HEK293T (cell line): ENCODE measurements around the gene PLA2G1B.
A peak's percentile ranks its signal among the peaks of the same experiment; 100 is the strongest.

Experiments used
- ARNT ChIP-seq: fragments of 450-650 bp; IDR thresholded peaks from 2 replicates; pipeline ENCODE4 v1.6.1; 2017; ENCODE audit warnings: mild to moderate bottlenecking
- BHLHE40 ChIP-seq: fragments of 450-650 bp; IDR thresholded peaks from 2 replicates; pipeline ENCODE4 v1.6.1; 2016; ENCODE audit warnings: mild to moderate bottlenecking, moderate library complexity, borderline replicate concordance
- FOXA1 ChIP-seq: fragments of 450-650 bp; IDR thresholded peaks from 2 replicates; pipeline ENCODE4 v1.6.1; 2016; ENCODE audit warnings: mild to moderate bottlenecking
- FOXM1 ChIP-seq: fragments of 450-650 bp; IDR thresholded peaks from 2 replicates; pipeline ENCODE4 v1.6.1; 2017; ENCODE audit warnings: mild to moderate bottlenecking, borderline replicate concordance
- LEF1 ChIP-seq: fragments of 450-650 bp; IDR thresholded peaks from 2 replicates; pipeline ENCODE4 v1.6.1; 2017; ENCODE audit warnings: mild to moderate bottlenecking, borderline replicate concordance
- PKNOX1 ChIP-seq: fragments of 450-650 bp; IDR thresholded peaks from 2 replicates; pipeline ENCODE4 v1.6.1; 2016
- SP1 ChIP-seq: fragments of 450-650 bp; IDR thresholded peaks from 2 replicates; pipeline ENCODE4 v1.6.1; 2017
- SUZ12 ChIP-seq: fragments of 450-650 bp; IDR thresholded peaks from 2 replicates; pipeline ENCODE4 v1.6.1; 2016; ENCODE audit warnings: mild to moderate bottlenecking
- TARDBP ChIP-seq: fragments of 450-650 bp; IDR thresholded peaks from 2 replicates; pipeline ENCODE4 v1.6.1; 2016
- ZNF384 ChIP-seq: fragments of 450-650 bp; IDR thresholded peaks from 2 replicates; pipeline ENCODE4 v1.6.1; 2016

- TF ChIP-seq SUZ12 = no peak
- no peak for TF ChIP-seq BHLHE40
- no peak for TF ChIP-seq ARNT
- TF ChIP-seq FOXA1 = peak; percentile 71
- no peak for TF ChIP-seq FOXM1
- TF ChIP-seq LEF1 = no peak
- TF ChIP-seq SP1 = no peak
- TF ChIP-seq TARDBP = no peak
- peak; percentile 47; the same call in 1 of the 2 replicates for TF ChIP-seq PKNOX1
- TF ChIP-seq ZNF384 = peak; percentile 21; the same call in 1 of the 2 replicates
These were observed 10.1 kb downstream of the PLA2G1B start for GRCh38 chr12:120317224-120318105.
